CD4-positive, alpha-beta memory T cell (primary cell): Measurements from ENCODE around the gene LPAR3. TPM values are rescaled to one million over a fixed set of nuclear protein-coding genes. Genes with fewer than 3 reads are reported as not detected.
"Not testable (repeated sequence)": the region's sequence is repeated elsewhere in the genome, so short reads cannot be mapped to it uniquely, and the experiment has no call there.

Experiments used
- CTCF ChIA-PET: fragments of 350-600 bp; sonication (Branson Sonifier 250); formaldehyde crosslinking; loops from one replicate; lab custom pipeline; 2021; ENCODE audit warnings: inconsistent platforms; ENCODE audit not compliant: partially characterized antibody; lab: Charles Lee
- POLR2A ChIA-PET: fragments of 350-600 bp; sonication (Branson Sonifier 250); formaldehyde crosslinking; loops from one replicate; lab custom pipeline; 2021; ENCODE audit not compliant: partially characterized antibody; lab: Charles Lee
- DNase-seq, 5 donors: peaks; one replicate each; pipeline versions ENCODE4 v3.0.0 to v3.0.0-alpha.2; 2020 to 2022; ENCODE audit warnings: mixed read lengths in 1 of 5
- H3K27ac ChIP-seq: one replicate; pipeline ENCODE4 v1.7.0; 2013; ENCODE audit warnings: low read depth, low read length
- H3K27me3 ChIP-seq: 2 replicates; pipeline ENCODE4 v1.7.0; 2013; ENCODE audit warnings: mild to moderate bottlenecking, low read length, moderate library complexity; ENCODE audit not compliant: insufficient read depth
- H3K36me3 ChIP-seq: 2 replicates; pipeline ENCODE4 v1.7.0; 2013; ENCODE audit warnings: mild to moderate bottlenecking, low read length, moderate library complexity; ENCODE audit not compliant: insufficient read depth
- H3K4me1 ChIP-seq: 2 replicates; pipeline ENCODE4 v1.7.0; 2013; ENCODE audit warnings: mild to moderate bottlenecking, low read length, moderate library complexity; ENCODE audit not compliant: insufficient read depth
- H3K4me3 ChIP-seq, 2 donors: one replicate each; pipeline ENCODE4 v1.7.0; 2013; ENCODE audit warnings: low read length in 2 of 2, mild to moderate bottlenecking in 1 of 2
- H3K9me3 ChIP-seq, 2 donors: one replicate each; pipeline ENCODE4 v1.7.0; 2013; ENCODE audit warnings: low read length in 2 of 2, control low read depth in 1 of 2; ENCODE audit not compliant: control insufficient read depth in 1 of 2
- H3K27ac Mint-ChIP-seq, 7 donors: one replicate each; pipeline ENCODE4 v1.8.0; 2020 to 2021; ENCODE audit warnings: mixed read lengths in 7 of 7, mild to moderate bottlenecking in 6 of 7, inconsistent platforms in 3 of 7, moderate library complexity in 3 of 7
- H3K27me3 Mint-ChIP-seq, 2 donors: one replicate each; pipeline ENCODE4 v1.8.0; 2020 to 2021; ENCODE audit warnings: mixed read lengths in 2 of 2
- H3K36me3 Mint-ChIP-seq, 2 donors: one replicate each; pipeline ENCODE4 v1.8.0; 2020 to 2021; ENCODE audit warnings: mixed read lengths in 2 of 2, inconsistent platforms in 1 of 2, mild to moderate bottlenecking in 1 of 2
- H3K4me1 Mint-ChIP-seq, 4 donors: one replicate each; pipeline ENCODE4 v1.8.0; 2020 to 2021; ENCODE audit warnings: mixed read lengths in 4 of 4, mild to moderate bottlenecking in 1 of 4
- H3K4me3 Mint-ChIP-seq, 8 donors: one replicate each; pipeline ENCODE4 v1.8.0; 2020 to 2021; ENCODE audit warnings: mixed read lengths in 8 of 8, mild to moderate bottlenecking in 7 of 8, moderate library complexity in 6 of 8, inconsistent platforms in 3 of 8
- H3K9me3 Mint-ChIP-seq, 8 donors: one replicate each; pipeline ENCODE4 v1.8.0; 2020 to 2021; ENCODE audit warnings: mixed read lengths in 8 of 8, mild to moderate bottlenecking in 5 of 8, inconsistent platforms in 3 of 8, moderate library complexity in 1 of 8
- intact Hi-C: fragments of 100-400 bp; cut with micrococcal nuclease; formaldehyde crosslinking; loops from one replicate; pipeline ENCODE4 v1.15.1; 2023
- polyA plus RNA-seq, 2 donors: library from polyadenylated mRNA; unstranded; fragments of 300-500 nt; fragmentation: Illumina TruSeq; gene quantifications; one replicate each; pipeline ENCODE4 v1.2.3, GENCODE V29; 2021
- total RNA-seq, 2 experiments: library from RNA; stranded (reverse); gene quantifications; one replicate each; pipeline ENCODE4 v1.2.3, GENCODE V29; 2021

LPAR3 gene
- total and polyA plus RNA-seq, 4 experiments from 2014 or later, result 2.4 to 4.1 (median 3.1) TPM

DNA sequence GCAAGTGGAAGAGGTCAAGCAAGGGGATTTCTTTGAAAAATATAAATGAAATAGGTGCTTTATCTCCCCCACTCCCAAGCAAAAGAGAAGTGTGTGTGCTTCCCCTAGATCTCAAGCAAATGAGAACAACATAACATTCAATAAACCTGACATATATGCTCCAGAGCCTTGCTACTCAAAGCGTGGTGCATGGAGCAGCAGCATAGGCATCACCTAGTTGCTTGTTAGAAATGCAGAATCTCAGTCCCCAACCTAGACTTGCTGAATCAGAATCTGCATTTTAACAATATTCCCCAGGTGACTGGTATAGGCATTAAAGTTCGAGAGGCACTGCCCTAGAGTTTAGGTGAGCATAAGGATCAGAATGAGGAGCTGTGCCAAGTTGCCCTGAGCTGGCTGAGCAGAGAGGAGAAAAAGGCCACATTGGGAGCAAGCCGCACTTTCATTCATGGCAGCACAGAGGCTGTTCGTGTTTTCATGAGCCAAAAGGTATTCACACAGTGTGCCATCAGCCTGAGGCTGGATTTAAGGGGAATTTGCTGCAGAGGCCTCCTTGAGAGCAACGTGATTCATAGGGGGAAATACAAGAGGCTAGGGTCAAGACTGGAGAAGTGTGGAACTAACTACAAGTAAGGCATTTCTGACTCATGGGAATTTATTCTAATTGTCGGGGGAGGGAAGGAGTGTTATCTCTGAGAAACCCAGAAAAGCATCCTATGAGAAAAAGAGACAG lies 14.3 kb upstream of the LPAR3 start:
- H3K4me3 ChIP-seq, result no peak overlapping the region
- no peaks in the 10 kb centered on the region for H3K4me1 ChIP-seq
- intact Hi-C loops, result no loop called here
- ChIA-PET CTCF (no interaction called here), POLR2A (no interaction called here)
- peaks cover 0 to 8% of the 10 kb centered on the region in 2 donors for H3K27me3 Mint-ChIP-seq
- H3K4me3 Mint-ChIP-seq, result no peak overlapping the region
- no peaks in the 10 kb centered on the region for H3K9me3 ChIP-seq
- no peaks in the 10 kb centered on the region for H3K36me3 ChIP-seq
- no peak overlapping the region for H3K27ac ChIP-seq
- no peaks in the 10 kb centered on the region for H3K27me3 ChIP-seq
- H3K4me1 Mint-ChIP-seq, result no peaks in the 10 kb centered on the region
- H3K27ac Mint-ChIP-seq, result no peak overlapping the region
- no peak for DNase-seq
- peaks cover 0 to 3% (median 1%) of the 10 kb centered on the region in 8 donors for H3K9me3 Mint-ChIP-seq
- peaks cover 0 to 2% of the 10 kb centered on the region in 2 donors for H3K36me3 Mint-ChIP-seq

- H3K9me3 ChIP-seq, H3K27ac ChIP-seq, H3K4me1 ChIP-seq, CTCF ChIA-PET, H3K4me1 Mint-ChIP-seq, H3K27ac Mint-ChIP-seq, H3K4me3 Mint-ChIP-seq, intact Hi-C loops, H3K27me3 Mint-ChIP-seq, H3K27me3 ChIP-seq, H3K4me3 ChIP-seq, H3K36me3 Mint-ChIP-seq, H3K36me3 ChIP-seq, DNase-seq, POLR2A ChIA-PET, H3K9me3 Mint-ChIP-seq: not testable (repeated sequence)
Measured at GRCh38 chr1:84902727-84903126, 9.7 kb upstream of the LPAR3 start.

DNA sequence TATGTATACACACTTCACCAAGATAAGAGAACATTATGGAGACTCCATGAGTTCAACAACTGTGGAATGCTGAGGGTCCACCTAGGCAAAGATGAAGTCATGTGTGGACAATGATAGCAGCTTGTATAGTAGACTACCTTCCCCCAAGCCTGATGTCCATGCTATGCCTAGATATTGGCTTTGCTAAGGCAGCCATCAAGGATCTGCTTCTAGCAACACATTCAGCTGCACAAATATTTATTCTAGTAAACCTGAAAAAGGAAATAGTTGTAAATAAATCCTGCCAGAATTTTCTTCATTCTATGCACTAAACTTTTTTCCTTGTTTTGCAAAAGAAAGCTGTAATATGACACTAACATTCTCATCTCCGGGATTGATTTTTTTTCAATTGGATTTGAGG lies 7.0 kb upstream of the LPAR3 start:
- no peaks in the 10 kb centered on the region for H3K4me1 ChIP-seq
- intact Hi-C loops, result no loop called here
- Mint-ChIP-seq H3K4me1 (no peaks in the 10 kb centered on the region), H3K36me3 (peaks cover 0 to 5% of the 10 kb centered on the region in 2 donors), H3K9me3 (peaks cover 0 to 5% (median 3%) of the 10 kb centered on the region in 8 donors), H3K27me3 (peaks cover 3 to 11% of the 10 kb centered on the region in 2 donors), H3K27ac (no peak overlapping the region), H3K4me3 (no peak overlapping the region)
- no peaks in the 10 kb centered on the region for H3K9me3 ChIP-seq
- H3K4me3 ChIP-seq, result no peak overlapping the region
- no peak for DNase-seq
- H3K27me3 ChIP-seq, result no peaks in the 10 kb centered on the region
- H3K36me3 ChIP-seq, result no peaks in the 10 kb centered on the region
- ChIA-PET POLR2A (no interaction called here), CTCF (no interaction called here)
- no peak overlapping the region for H3K27ac ChIP-seq

DNA sequence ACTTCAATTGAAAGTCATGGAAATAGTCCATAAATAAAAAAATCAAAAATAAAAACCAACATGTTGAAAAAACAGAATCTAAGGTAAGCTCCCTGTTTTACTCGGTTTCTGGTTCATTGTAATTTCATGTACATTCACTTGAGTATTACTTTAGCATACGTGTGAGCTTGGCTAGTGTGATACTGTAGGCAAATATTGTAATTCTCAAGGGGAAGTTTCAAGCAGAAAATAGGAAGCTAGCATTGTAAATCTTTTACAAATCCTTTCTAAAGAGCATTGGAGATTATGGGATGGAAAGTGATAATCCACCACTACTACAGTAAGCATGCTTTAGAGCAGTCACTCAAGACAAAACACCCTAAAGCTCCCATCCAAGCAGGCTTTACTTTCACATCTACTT lies 3.3 kb upstream of the LPAR3 start:
- Histone ChIP-seq H3K9me3 (no peaks in the 10 kb centered on the region), H3K27me3 (no peaks in the 10 kb centered on the region), H3K4me3 (no peak overlapping the region), H3K27ac (no peak overlapping the region), H3K4me1 (peaks cover 11% of the 10 kb centered on the region), H3K36me3 (no peaks in the 10 kb centered on the region)
- intact Hi-C loops, result no loop called here
- Mint-ChIP-seq H3K9me3 (peaks cover 0 to 2% (median 0%) of the 10 kb centered on the region in 8 donors), H3K36me3 (no peaks in the 10 kb centered on the region), H3K4me3 (no peak overlapping the region), H3K4me1 (peaks cover 5 to 20% (median 15%) of the 10 kb centered on the region in 4 donors), H3K27ac (peak overlapping the region in 1 of 7 donors; percentile 15), H3K27me3 (peaks cover 24 to 25% of the 10 kb centered on the region in 2 donors)
- ChIA-PET CTCF (no interaction called here), POLR2A (no interaction called here)
- no peak for DNase-seq

GRCh38 chr1:84890566-84890965 lies 2.4 kb downstream of the LPAR3 start:
- peaks cover 14 to 26% of the 10 kb centered on the region in 2 donors for H3K27me3 Mint-ChIP-seq
- H3K4me1 Mint-ChIP-seq, result peaks cover 19 to 53% (median 28%) of the 10 kb centered on the region in 4 donors
- Histone ChIP-seq H3K9me3 (no peaks in the 10 kb centered on the region), H3K4me1 (peaks cover 26% of the 10 kb centered on the region), H3K36me3 (no peaks in the 10 kb centered on the region), H3K27me3 (no peaks in the 10 kb centered on the region), H3K4me3 (no peak overlapping the region), H3K27ac (no peak overlapping the region)
- ChIA-PET CTCF (no interaction called here), POLR2A (no interaction called here)
- intact Hi-C loops, result loop anchor here (2.0 kb wide), 1 partner anchor 36 kb away; no protein-coding TSS in a partner anchor
- DNase-seq, result no peak
- H3K4me3 Mint-ChIP-seq, result peak overlapping the region in 2 of 8 donors; percentile 11 to 13
- peaks cover 0 to 2% (median 0%) of the 10 kb centered on the region in 8 donors for H3K9me3 Mint-ChIP-seq
- no peaks in the 10 kb centered on the region for H3K36me3 Mint-ChIP-seq
- H3K27ac Mint-ChIP-seq, result peak overlapping the region in 1 of 7 donors; percentile 34

DNA sequence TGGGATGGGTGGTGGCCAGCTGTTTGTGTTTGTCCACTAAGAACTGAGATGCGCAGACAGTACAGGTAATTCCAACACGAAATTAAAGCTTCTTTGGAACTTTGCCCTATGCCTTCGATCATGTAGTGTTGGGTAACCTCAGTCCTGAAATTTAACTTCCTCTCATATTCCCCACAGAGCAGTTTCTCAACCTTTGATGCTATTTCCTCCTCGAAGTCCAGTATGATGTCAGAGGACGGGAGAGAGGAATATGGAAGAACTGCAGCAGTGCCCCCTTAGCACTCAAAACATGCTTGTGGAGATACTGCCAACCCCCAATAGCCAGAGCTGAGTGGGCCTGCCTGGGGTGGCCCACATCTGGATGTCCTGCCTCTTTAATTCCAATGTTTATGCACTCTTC lies 3.6 kb downstream of the LPAR3 start:
- H3K9me3 Mint-ChIP-seq, result no peaks in the 10 kb centered on the region
- Histone ChIP-seq H3K27me3 (no peaks in the 10 kb centered on the region), H3K4me1 (peaks cover 26% of the 10 kb centered on the region), H3K27ac (no peak overlapping the region), H3K36me3 (no peaks in the 10 kb centered on the region), H3K4me3 (no peak overlapping the region), H3K9me3 (no peaks in the 10 kb centered on the region)
- POLR2A ChIA-PET, result no interaction called here
- DNase-seq, result no peak
- H3K36me3 Mint-ChIP-seq, result no peaks in the 10 kb centered on the region
- peaks cover 12 to 20% of the 10 kb centered on the region in 2 donors for H3K27me3 Mint-ChIP-seq
- peaks cover 19 to 53% (median 28%) of the 10 kb centered on the region in 4 donors for H3K4me1 Mint-ChIP-seq
- intact Hi-C loops, result no loop called here
- H3K4me3 Mint-ChIP-seq, result peak overlapping the region in 1 of 8 donors; percentile 11
- peak overlapping the region in 1 of 7 donors; percentile 64 for H3K27ac Mint-ChIP-seq
- CTCF ChIA-PET, result no interaction called here

- H3K36me3 Mint-ChIP-seq, result no peaks in the 10 kb centered on the region
- H3K27me3 ChIP-seq, result no peaks in the 10 kb centered on the region
- peaks cover 7 to 14% of the 10 kb centered on the region in 2 donors for H3K27me3 Mint-ChIP-seq
- DNase-seq, result peak in 1 of 5 donors; percentile 0
- peaks cover 17 to 49% (median 25%) of the 10 kb centered on the region in 4 donors for H3K4me1 Mint-ChIP-seq
- ChIA-PET POLR2A (no interaction called here), CTCF (no interaction called here)
- no peak overlapping the region for H3K4me3 ChIP-seq
- H3K9me3 ChIP-seq, result no peaks in the 10 kb centered on the region
- intact Hi-C loops, result no loop called here
- peak overlapping the region in 3 of 7 donors; percentile 20 to 67 (median 54) for H3K27ac Mint-ChIP-seq
- H3K27ac ChIP-seq, result no peak overlapping the region
- no peaks in the 10 kb centered on the region for H3K36me3 ChIP-seq
- peaks cover 25% of the 10 kb centered on the region for H3K4me1 ChIP-seq
- H3K9me3 Mint-ChIP-seq, result no peaks in the 10 kb centered on the region
- peak overlapping the region in 3 of 8 donors; percentile 51 to 71 (median 54) for H3K4me3 Mint-ChIP-seq
Measured at GRCh38 chr1:84888753-84889152, 4.3 kb downstream of the LPAR3 start.
